ENCODE measurements around the gene TSEN34. TPM values are rescaled to one million over a fixed set of nuclear protein-coding genes. Genes with fewer than 3 reads are reported as not detected.

TSEN34 gene
- total RNA-seq, 4 donors from 2014 or later, result 42.7 to 76.3 (median 69.1) TPM

DNA sequence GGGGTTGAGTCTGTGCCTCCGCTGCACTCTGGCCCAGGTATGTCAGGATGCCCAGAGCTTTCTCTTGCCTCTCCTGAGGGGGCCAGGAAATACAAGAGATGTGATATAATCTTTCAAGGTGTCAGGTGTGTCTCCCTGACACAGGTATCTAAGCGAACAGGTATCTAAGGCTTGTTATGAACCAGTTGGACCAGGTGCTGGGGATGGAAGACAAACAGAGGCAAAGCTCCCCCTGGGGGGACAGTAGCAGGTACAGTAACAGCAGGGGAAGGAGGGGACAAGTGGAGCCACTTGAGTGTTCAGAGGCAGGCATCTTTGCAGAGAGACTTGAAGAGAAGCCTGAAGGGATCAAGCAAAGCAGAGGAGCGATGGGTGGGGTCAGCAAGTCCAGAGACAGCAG lies 34.2 kb upstream of the TSEN34 start:
- Histone ChIP-seq H3K36me3 (peaks cover 57% of the 10 kb centered on the region), H3K27me3 (no peaks in the 10 kb centered on the region), H3K4me3 (no peak overlapping the region), H3K9me3 (no peaks in the 10 kb centered on the region), H3K4me1 (peaks cover 43% of the 10 kb centered on the region), H3K27ac (no peak overlapping the region)
- 86% methylated on average over 3 of the region's 3 CpGs for WGBS
- TF ChIP-seq CTCF (IDR thresholded peaks at IDR 0.05) (no peak), POLR2AphosphoS5 (IDR thresholded peaks at IDR 0.05) (no peak), EP300 (IDR thresholded peaks at IDR 0.05) (no peak), POLR2A (IDR thresholded peaks at IDR 0.05) (no peak)
- DNase-seq (ENCODE audit: low spot score in 2 of 2), result no peak

- no peaks in the 10 kb centered on the region for H3K9me3 ChIP-seq
- peaks cover 56% of the 10 kb centered on the region for H3K4me1 ChIP-seq
- H3K36me3 ChIP-seq, result peaks cover 37% of the 10 kb centered on the region
- H3K27me3 ChIP-seq, result no peaks in the 10 kb centered on the region
- peak overlapping the region; percentile 75 for H3K4me3 ChIP-seq
- DNase-seq (ENCODE audit: low spot score in 2 of 2), result no peak
- no peak for TF ChIP-seq POLR2A (IDR thresholded peaks at IDR 0.05)
- no peak for TF ChIP-seq CTCF (IDR thresholded peaks at IDR 0.05)
- no peak for TF ChIP-seq EP300 (IDR thresholded peaks at IDR 0.05)
- TF ChIP-seq POLR2AphosphoS5 (IDR thresholded peaks at IDR 0.05), result no peak
- peak overlapping the region; percentile 97 for H3K27ac ChIP-seq
- WGBS, result 5% methylated on average over 19 of the region's 19 CpGs
Measured at GRCh38 chr19:54158812-54159351, 32.2 kb upstream of the TSEN34 start.

GRCh38 chr19:54159352-54160181 lies 31.5 kb upstream of the TSEN34 start, which contains the start of gene LENG1:
Gene LENG1, minus strand, starts transcription at chr19:54159721. Its CDS starts 26 bp downstream, at chr19:54159695.
- H3K27me3 ChIP-seq, result no peaks in the 10 kb centered on the region
- TF ChIP-seq POLR2AphosphoS5 (IDR thresholded peaks at IDR 0.05) (peak in 2 of 3 donors; percentile 84 to 91), CTCF (IDR thresholded peaks at IDR 0.05) (peak in 1 of 2 donors; percentile 34), POLR2A (IDR thresholded peaks at IDR 0.05) (peak in 1 of 2 donors; percentile 19), EP300 (IDR thresholded peaks at IDR 0.05) (no peak)
- peaks cover 59% of the 10 kb centered on the region for H3K4me1 ChIP-seq
- peak; percentile 100 for DNase-seq (ENCODE audit: low spot score in 2 of 2)
- no peaks in the 10 kb centered on the region for H3K9me3 ChIP-seq
- 0% methylated on average over 46 of the region's 72 CpGs for WGBS
- peak within 1 kb of the TSS; percentile 75 for H3K4me3 ChIP-seq
- peaks cover 31% of the 10 kb centered on the region for H3K36me3 ChIP-seq
- peak within 1 kb of the TSS; percentile 97 for H3K27ac ChIP-seq

DNA sequence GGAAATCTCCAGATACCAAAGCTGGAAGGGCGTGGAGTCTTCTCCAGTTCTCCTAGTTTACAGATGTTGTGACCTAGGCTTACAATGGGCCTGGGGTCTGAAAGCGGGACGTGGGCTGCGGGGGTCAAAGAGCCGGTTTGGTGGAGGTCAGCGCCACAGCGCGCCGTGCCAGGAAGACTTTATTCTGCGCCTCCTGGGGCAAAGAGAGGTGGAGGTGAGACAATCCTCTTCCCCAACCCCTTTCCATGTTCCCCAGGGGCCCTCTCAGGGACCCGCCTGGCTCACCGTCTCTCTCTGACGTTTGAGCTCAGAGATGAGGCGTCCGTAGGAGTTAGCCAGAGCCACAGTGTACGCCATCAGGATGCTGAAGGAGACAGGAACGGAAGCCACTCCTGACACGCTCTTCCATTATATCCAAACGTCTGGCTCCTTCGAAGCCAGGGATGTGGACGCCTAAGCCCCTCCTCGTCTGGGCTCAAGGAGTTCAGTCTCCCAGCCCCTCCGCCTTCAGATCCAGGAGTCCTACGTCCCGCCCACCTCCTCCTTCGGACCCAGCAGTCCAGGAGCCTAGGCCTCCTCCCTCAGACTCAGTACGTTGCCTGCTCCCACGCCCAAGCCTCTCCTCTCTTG lies 30.8 kb upstream of the TSEN34 start:
- no peak for DNase-seq (ENCODE audit: low spot score in 2 of 2)
- H3K9me3 ChIP-seq, result no peaks in the 10 kb centered on the region
- peak overlapping the region; percentile 75 for H3K4me3 ChIP-seq
- WGBS, result 8% methylated on average over 10 of the region's 28 CpGs
- TF ChIP-seq POLR2A (IDR thresholded peaks at IDR 0.05) (no peak), EP300 (IDR thresholded peaks at IDR 0.05) (no peak), POLR2AphosphoS5 (IDR thresholded peaks at IDR 0.05) (no peak), CTCF (IDR thresholded peaks at IDR 0.05) (no peak)
- H3K27me3 ChIP-seq, result no peaks in the 10 kb centered on the region
- peaks cover 23% of the 10 kb centered on the region for H3K36me3 ChIP-seq
- peaks cover 61% of the 10 kb centered on the region for H3K4me1 ChIP-seq
- H3K27ac ChIP-seq, result peak overlapping the region; percentile 97

DNA sequence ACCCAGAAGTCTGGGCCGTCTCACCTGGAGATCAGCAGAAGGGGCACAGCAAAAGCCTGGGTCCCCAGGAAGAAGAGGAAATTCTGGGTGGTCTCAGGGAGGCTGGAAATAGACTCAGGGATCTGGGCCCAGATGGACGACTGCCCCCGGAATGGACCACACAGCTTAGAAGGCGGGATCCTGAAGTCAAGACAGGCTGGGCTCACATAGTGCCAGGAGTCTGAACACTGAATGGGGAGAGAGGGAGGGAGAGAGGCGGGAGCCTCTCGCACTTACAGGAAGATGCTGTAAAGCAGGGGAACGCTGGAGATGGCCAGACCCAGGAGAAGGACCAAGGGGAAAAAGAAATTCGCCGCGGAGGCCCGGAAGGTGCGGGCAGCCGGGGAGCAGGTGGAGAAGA lies 30.3 kb upstream of the TSEN34 start:
- DNase-seq (ENCODE audit: low spot score in 2 of 2), result no peak
- Histone ChIP-seq H3K9me3 (no peaks in the 10 kb centered on the region), H3K4me1 (peaks cover 61% of the 10 kb centered on the region), H3K27ac (no peak overlapping the region), H3K4me3 (peak overlapping the region; percentile 75), H3K36me3 (peaks cover 18% of the 10 kb centered on the region), H3K27me3 (no peaks in the 10 kb centered on the region)
- WGBS, result 35% methylated on average over 13 of the region's 13 CpGs
- no peak for TF ChIP-seq EP300 (IDR thresholded peaks at IDR 0.05)
- no peak for TF ChIP-seq CTCF (IDR thresholded peaks at IDR 0.05)
- TF ChIP-seq POLR2AphosphoS5 (IDR thresholded peaks at IDR 0.05), result no peak
- TF ChIP-seq POLR2A (IDR thresholded peaks at IDR 0.05), result no peak
